Activated T-helper 9 cell treated with anti-CD3 and anti-CD28 coated beads, Interleukin-2, amount 50 U/mL, for 16 hours (primary cell): ENCODE data around the gene PTDSS2.
"Not testable (repeated sequence)": the region's sequence is repeated elsewhere in the genome, so short reads cannot be mapped to it uniquely, and the experiment has no call there.

Experiments
- DNase-seq: peaks from one replicate; pipeline ENCODE4 v3.0.0-alpha.2; 2020; ENCODE audit warnings: low read depth

The PTDSS2 gene

GRCh38 chr11:468493-468892 is 18.4 kb downstream of the PTDSS2 start:
- no peak for DNase-seq

GRCh38 chr11:469026-469683 is 19.1 kb downstream of the PTDSS2 start:
- DNase-seq = not testable (repeated sequence)

DNA sequence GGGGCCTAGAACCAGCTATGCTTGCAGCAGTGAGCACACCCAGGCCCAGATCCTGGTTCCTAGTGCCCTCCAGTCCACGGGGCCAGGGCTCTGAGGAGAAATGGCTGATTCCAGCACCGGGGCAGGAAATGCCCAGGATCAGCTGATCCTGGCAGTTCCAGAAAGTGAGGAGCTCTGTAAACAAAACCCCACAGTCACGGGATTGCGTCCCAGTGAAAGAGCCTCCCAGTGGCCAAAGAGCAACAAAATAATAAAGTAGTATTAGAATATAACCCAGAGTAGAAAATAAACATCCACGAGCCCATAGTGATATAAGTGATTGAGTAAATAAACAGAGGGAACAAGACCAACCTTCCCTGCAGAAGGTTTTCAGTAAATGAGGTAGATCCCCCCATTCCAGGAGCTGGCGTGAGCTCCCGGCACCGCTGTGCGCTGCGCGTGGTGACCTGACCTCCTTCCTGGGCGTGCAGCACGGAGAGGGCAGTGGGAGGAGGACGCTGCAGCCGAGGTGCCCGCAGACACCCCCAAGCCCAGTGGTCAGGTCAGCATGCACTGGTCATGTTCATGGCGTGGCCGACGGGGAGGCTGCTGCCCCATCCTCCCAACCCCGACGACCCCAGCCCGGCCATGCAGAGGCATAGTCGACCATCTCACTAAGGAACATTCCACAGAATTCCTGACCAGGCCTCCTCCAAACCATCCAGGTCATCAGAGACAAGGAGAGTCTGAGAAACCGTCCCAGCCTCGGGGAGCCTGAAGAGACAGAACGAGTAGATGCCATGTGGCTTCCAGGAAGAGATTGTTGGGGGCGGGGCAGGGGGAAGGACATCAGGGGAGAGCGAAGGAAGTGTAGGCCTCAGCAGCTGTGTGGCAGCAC is 19.8 kb downstream of the PTDSS2 start:
- no peak for DNase-seq

- DNase-seq = no peak
These were observed 21.5 kb downstream of the PTDSS2 start for GRCh38 chr11:471468-472145.

DNA sequence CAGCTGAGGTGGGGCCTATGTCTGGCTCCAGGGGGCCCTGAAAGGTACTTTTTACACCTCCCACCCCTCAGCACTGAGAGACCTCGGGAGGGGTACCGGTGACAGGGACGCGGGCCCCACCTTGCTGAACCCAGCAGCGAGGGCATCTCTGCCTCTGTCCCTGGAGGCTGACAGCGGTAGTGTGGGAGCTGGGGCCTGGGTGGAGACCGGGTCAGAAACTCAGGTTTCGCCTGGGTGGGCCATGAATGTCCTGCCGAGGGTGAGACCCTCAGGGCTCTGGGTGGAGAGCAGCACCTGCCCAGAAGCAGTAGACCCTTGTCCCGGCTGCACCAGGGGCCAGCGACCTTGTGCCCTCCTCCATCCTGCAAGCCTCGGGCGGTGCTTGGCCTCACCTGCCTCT is 22.2 kb downstream of the PTDSS2 start:
- no peak for DNase-seq

DNA sequence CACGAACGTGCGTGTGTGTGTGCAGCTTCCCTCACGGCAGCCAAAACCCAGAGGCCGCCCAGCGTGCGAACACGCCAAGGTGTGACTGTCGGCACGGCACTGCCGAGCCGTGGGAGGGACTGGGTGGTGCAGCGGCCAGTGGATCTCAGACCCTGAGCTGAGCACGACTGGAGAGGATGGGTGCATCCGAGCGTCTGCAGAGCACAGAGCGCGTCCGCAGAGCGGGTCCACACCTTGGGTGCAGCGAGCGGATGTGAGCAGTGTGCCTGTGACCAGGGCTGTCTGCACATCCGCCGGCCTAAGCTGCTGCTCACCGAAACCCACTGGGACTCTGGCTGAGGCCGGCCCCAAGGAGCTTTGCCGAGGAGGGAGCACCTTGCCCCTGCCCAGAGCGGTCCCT is 22.7 kb downstream of the PTDSS2 start:
- no peak for DNase-seq

GRCh38 chr11:473415-473814 is 23.3 kb downstream of the PTDSS2 start:
- no peak for DNase-seq

DNA sequence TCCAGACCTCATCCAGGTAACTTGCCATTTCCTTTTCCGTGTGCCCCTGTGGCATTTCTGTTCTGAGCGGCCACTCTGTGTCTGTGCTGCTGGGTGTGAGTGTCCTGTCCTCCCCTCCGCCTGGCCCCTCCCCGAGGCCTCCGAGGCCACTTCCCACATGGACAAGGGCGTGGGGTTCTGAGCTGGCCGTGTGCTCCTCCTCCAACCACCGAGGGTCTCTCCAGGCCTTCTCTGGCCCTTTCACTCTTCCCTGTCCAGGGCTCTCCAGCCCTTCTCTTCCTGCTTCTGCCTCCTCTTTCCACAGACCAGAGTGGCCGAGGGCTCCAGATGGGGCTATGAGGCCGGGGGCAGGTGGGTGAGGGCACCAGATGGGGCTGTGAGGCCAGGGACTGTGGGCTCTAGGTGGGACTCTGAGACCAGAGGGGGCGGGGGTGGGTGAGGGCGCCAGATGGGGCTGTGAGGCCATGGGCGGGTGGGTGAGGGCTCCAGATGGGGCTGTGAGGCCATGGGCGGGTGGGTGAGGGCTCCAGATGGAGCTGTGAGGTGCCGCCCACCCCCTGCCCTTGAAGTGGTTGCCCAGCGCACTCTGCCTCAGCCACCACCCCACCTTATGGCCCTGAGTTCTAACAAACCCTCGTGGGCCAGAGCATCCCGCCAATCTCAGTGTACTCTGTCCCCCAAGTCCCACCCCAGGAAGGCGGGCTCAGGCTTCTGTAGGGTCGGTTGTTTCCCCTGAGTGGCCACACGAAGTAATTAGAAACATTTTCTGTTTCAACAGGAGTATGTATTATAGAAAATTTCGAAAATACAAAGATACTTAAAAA is 24.1 kb downstream of the PTDSS2 start:
- DNase-seq = no peak

- DNase-seq = no peak
These were observed 24.9 kb downstream of the PTDSS2 start for GRCh38 chr11:474914-475506.

DNA sequence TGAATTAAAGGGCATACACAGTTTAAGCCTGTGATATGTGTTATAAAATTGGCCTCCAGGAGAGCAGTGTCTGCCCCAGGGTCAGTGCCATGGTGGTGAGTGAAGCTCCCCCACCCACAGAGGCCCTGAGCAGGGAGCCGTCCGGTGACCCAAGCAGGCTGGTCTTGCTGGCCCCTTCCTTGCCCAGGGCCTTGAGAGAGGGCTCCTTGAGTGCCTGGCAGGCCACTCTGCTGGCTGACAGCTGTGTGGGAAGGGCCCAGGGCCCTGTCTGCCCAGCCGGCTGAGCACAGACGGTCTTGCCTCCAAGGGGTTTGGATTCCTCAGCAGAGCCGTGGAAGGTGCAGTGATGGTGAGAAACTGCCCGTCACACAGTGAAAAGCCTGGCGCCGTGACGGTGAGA is 25.9 kb downstream of the PTDSS2 start:
- DNase-seq = no peak

- DNase-seq = no peak
These were observed 26.3 kb downstream of the PTDSS2 start for GRCh38 chr11:476416-476815.

GRCh38 chr11:477052-477715 is 27.1 kb downstream of the PTDSS2 start:
- DNase-seq = no peak

DNA sequence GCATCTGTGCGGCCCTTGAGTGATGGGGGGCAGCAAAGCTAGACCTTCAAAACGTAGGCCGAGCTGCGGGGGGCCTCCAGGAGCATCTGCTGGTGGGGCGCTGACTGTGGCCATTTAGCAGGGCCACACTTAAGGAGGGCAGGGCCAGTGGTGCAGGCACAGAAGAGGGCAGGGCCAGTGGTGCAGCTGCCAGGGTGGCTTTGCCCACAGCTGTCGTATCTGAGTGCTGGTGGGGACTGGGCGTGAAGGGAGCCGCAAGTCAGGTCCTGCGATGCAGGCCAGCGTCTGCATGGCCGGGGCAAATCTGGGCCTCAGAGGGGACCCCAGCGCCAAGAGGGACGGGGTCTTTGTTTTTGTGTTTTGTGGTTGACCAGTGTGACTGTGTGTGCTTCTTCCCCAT is 29.2 kb downstream of the PTDSS2 start:
- DNase-seq = no peak

GRCh38 chr11:484616-485015 is 34.5 kb downstream of the PTDSS2 start:
- no peak for DNase-seq

DNA sequence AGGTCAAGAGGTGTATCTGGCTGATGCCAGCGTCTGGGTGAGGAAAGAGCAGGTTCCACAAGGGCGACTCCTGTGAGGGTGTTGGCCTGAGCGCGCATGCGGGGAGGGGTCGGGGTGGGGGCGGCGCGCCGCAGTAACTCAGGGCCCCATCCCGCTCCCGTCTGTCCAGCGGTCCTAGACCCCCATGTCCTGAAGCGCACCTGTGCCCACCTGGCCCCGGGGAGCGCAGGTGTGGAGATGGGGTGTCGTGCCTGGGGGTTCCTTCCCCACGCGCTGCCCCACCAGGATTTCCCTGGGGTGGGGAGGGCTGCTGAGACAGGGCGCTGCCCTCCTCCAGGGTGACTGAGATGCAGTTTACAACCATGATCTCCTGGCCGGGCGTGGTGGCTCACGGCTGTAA is 36.1 kb downstream of the PTDSS2 start:
- DNase-seq = no peak

- no peak for DNase-seq
These were observed 37.5 kb downstream of the PTDSS2 start for GRCh38 chr11:487571-488021.

DNA sequence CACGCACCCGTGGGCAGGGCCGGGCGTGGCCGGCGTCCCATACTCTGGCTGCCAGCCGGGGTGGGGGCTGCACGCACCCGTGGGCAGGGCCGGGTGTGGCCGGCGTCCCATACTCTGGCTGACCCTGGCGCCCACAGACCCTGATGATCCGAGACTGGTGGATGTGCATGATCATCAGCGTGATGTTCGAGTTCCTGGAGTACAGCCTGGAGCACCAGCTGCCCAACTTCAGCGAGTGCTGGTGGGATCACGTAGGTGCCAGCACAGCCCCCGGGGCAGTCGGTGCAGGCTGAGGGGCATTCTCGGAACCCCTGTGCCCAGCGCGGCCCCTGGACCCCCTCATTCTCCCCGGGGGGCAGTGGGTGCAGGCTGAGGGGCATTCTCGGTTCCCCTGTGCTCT is 38.0 kb downstream of the PTDSS2 start:
- DNase-seq = no peak

GRCh38 chr11:488579-488978 is 38.5 kb downstream of the PTDSS2 start:
- DNase-seq = no peak

- DNase-seq = no peak
These were observed 38.9 kb downstream of the PTDSS2 start for GRCh38 chr11:488992-489391.

- DNase-seq = no peak
These were observed 39.6 kb downstream of the PTDSS2 start for GRCh38 chr11:489610-490185.
